H9 (cell line): ENCODE results near the gene ARMC12. TPM values are rescaled to one million over a fixed set of nuclear protein-coding genes. Genes with fewer than 3 reads are reported as not detected.

Experiments used
- DNase-seq: peaks from one replicate; pipeline ENCODE4 v3.0.0-alpha.2; 2017
- H2AFZ ChIP-seq: one replicate; pipeline ENCODE4 v1.6.1; 2013; ENCODE audit warnings: mild to moderate bottlenecking, low read length, control low read depth, moderate library complexity
- H2AK5ac ChIP-seq: 2 replicates; pipeline ENCODE4 v1.6.1; 2013; ENCODE audit warnings: low read length, control low read depth, mixed read lengths; ENCODE audit not compliant: insufficient read length
- H2BK120ac ChIP-seq: one replicate; pipeline ENCODE4 v1.6.1; 2013; ENCODE audit warnings: low read depth, mild to moderate bottlenecking, low read length, control low read depth, inconsistent platforms; ENCODE audit not compliant: poor library complexity, severe bottlenecking
- H2BK12ac ChIP-seq: 2 replicates; pipeline ENCODE4 v1.6.1; 2013; ENCODE audit warnings: low read length, control low read depth, mixed read lengths, low read depth; ENCODE audit not compliant: insufficient read length
- H2BK15ac ChIP-seq: 2 replicates; pipeline ENCODE4 v1.6.1; 2013; ENCODE audit warnings: low read depth, low read length, control low read depth
- H2BK20ac ChIP-seq: one replicate; pipeline ENCODE4 v1.6.1; 2013; ENCODE audit warnings: low read depth, mild to moderate bottlenecking, low read length, control low read depth, inconsistent platforms; ENCODE audit not compliant: poor library complexity, severe bottlenecking
- H2BK5ac ChIP-seq: 2 replicates; pipeline ENCODE4 v1.6.1; 2013; ENCODE audit warnings: low read length, control low read depth, mixed read lengths; ENCODE audit not compliant: insufficient read length
- H3K14ac ChIP-seq: 2 replicates; pipeline ENCODE4 v1.6.1; 2013; ENCODE audit warnings: low read length, control low read depth; ENCODE audit not compliant: insufficient read depth
- H3K18ac ChIP-seq: 2 replicates; pipeline ENCODE4 v1.6.1; 2013; ENCODE audit warnings: low read depth, mild to moderate bottlenecking, mixed read lengths, low read length, control low read depth; ENCODE audit not compliant: insufficient read length
- H3K23ac ChIP-seq: 2 replicates; pipeline ENCODE4 v1.6.1; 2013; ENCODE audit warnings: low read length, control low read depth, mixed read lengths, low read depth; ENCODE audit not compliant: insufficient read length
- H3K23me2 ChIP-seq: 2 replicates; pipeline ENCODE4 v1.6.1; 2013; ENCODE audit warnings: low read depth, mild to moderate bottlenecking, mixed read lengths, low read length, control low read depth; ENCODE audit not compliant: insufficient read length, poor library complexity, severe bottlenecking
- H3K27ac ChIP-seq: 2 replicates; pipeline ENCODE4 v1.5.1; 2013; ENCODE audit warnings: low read length, control low read depth, mixed read lengths, low read depth; ENCODE audit not compliant: insufficient read length
- H3K27me3 ChIP-seq: 2 replicates; pipeline ENCODE4 v1.6.1; 2013; ENCODE audit warnings: low read length, control low read depth, inconsistent platforms; ENCODE audit not compliant: insufficient read depth
- H3K4ac ChIP-seq: 2 replicates; pipeline ENCODE4 v1.6.1; 2013; ENCODE audit warnings: low read depth, mild to moderate bottlenecking, control low read depth, inconsistent platforms, low read length, moderate library complexity
- H3K4me1 ChIP-seq: 2 replicates; pipeline ENCODE4 v1.6.1; 2013; ENCODE audit warnings: low read length, control low read depth, inconsistent platforms; ENCODE audit not compliant: insufficient read depth
- H3K4me2 ChIP-seq: 2 replicates; pipeline ENCODE4 v1.6.1; 2013; ENCODE audit warnings: low read length, control low read depth, mixed read lengths; ENCODE audit not compliant: insufficient read length, insufficient read depth
- H3K56ac ChIP-seq: 2 replicates; pipeline ENCODE4 v1.6.1; 2013; ENCODE audit warnings: low read depth, mild to moderate bottlenecking, mixed read lengths, low read length, control low read depth; ENCODE audit not compliant: insufficient read length
- H3K79me1 ChIP-seq: 2 replicates; pipeline ENCODE4 v1.6.1; 2013; ENCODE audit warnings: low read depth, mild to moderate bottlenecking, moderate library complexity, low read length, control low read depth, inconsistent platforms; ENCODE audit not compliant: insufficient read depth, poor library complexity, severe bottlenecking
- H3K79me2 ChIP-seq: 2 replicates; pipeline ENCODE4 v1.6.1; 2013; ENCODE audit warnings: low read length, control low read depth, inconsistent platforms; ENCODE audit not compliant: insufficient read depth
- H3K9ac ChIP-seq: 2 replicates; pipeline ENCODE4 v1.6.1; 2013; ENCODE audit warnings: low read length, control low read depth, mixed read lengths; ENCODE audit not compliant: insufficient read length; ENCODE audit errors: extremely low read depth
- H3K9me3 ChIP-seq: one replicate; pipeline ENCODE4 v1.6.1; 2013; ENCODE audit warnings: low read depth, low read length, inconsistent platforms; ENCODE audit not compliant: control insufficient read depth
- H3T11ph ChIP-seq: one replicate; pipeline ENCODE4 v1.6.1; 2013; ENCODE audit warnings: mild to moderate bottlenecking, low read length, control low read depth, inconsistent platforms
- H4K20me1 ChIP-seq: one replicate; pipeline ENCODE4 v1.6.1; 2013; ENCODE audit not compliant: control insufficient read depth, insufficient read length, insufficient read depth
- H4K5ac ChIP-seq: 2 replicates; pipeline ENCODE4 v1.6.1; 2013; ENCODE audit warnings: low read depth, mild to moderate bottlenecking, mixed read lengths, low read length, control low read depth; ENCODE audit not compliant: insufficient read length
- H4K8ac ChIP-seq: replicated peaks from 2 replicates; pipeline ENCODE4 v1.6.1; 2013; ENCODE audit warnings: low read length, control low read depth, mixed read lengths, low read depth; ENCODE audit not compliant: insufficient read length
- H4K91ac ChIP-seq: 2 replicates; pipeline ENCODE4 v1.6.1; 2013; ENCODE audit warnings: low read depth, mild to moderate bottlenecking, moderate library complexity, mixed read lengths, low read length, control low read depth; ENCODE audit not compliant: insufficient read length
- H3K27ac Mint-ChIP-seq, 3 experiments: 2 replicates in 2 of 3; 3 replicates in 1 of 3; pipeline ENCODE4 v1.8.0; 2020 to 2021; ENCODE audit warnings: mixed read lengths in 3 of 3, mild to moderate bottlenecking in 1 of 3, moderate library complexity in 1 of 3
- H3K27me3 Mint-ChIP-seq: 2 replicates; pipeline ENCODE4 v1.8.0; 2021; ENCODE audit warnings: low read depth, mild to moderate bottlenecking, moderate library complexity, mixed read lengths
- H3K36me3 Mint-ChIP-seq, 3 experiments: 2 replicates in 2 of 3; 3 replicates in 1 of 3; pipeline ENCODE4 v1.8.0; 2020 to 2021; ENCODE audit warnings: low read depth in 3 of 3, mixed read lengths in 3 of 3; ENCODE audit not compliant: insufficient read depth in 1 of 3
- H3K4me1 Mint-ChIP-seq, 2 experiments: 2 replicates each; pipeline ENCODE4 v1.8.0; 2020; ENCODE audit warnings: mixed read lengths in 2 of 2
- H3K4me3 Mint-ChIP-seq, 2 experiments: 2 replicates in 1 of 2; 3 replicates in 1 of 2; pipeline ENCODE4 v1.8.0; 2020 to 2021; ENCODE audit warnings: mild to moderate bottlenecking in 2 of 2, mixed read lengths in 2 of 2, moderate library complexity in 1 of 2
- H3K9me3 Mint-ChIP-seq, 2 experiments: 2 replicates in 1 of 2; 3 replicates in 1 of 2; pipeline ENCODE4 v1.8.0; 2020; ENCODE audit warnings: mild to moderate bottlenecking in 2 of 2, mixed read lengths in 2 of 2, moderate library complexity in 1 of 2
- WGBS: extraction: QIAGEN DNeasy Blood & Tissue Kit; methylation state at CpG from one replicate; pipeline ENCODE4 v1.1.7; 2013; ENCODE audit warnings: missing lambda C conversion rate, low lambda C conversion rate, mixed read lengths; ENCODE audit not compliant: insufficient read length; ENCODE audit errors: extremely low coverage; 5-methylcytosine and 5-hydroxymethylcytosine counted together
- total RNA-seq: library from RNA; stranded (reverse); gene quantifications from 2 replicates; pipeline ENCODE4 v1.2.1, GENCODE V29; 2021
- TF ChIP-seq, protein P1 (sequence below): fragments of 200-600 bp; sonication (generic); conservative IDR thresholded peaks from 3 replicates; pipeline ENCODE4 v1.8.0; 2021; ENCODE audit warnings: antibody characterized with exemption, mild to moderate bottlenecking

ARMC12 gene
- total RNA-seq, 1 experiment from 2014 or later: 1.7 TPM

GRCh38 chr6:35698858-35699257 lies 38.0 kb upstream of the ARMC12 start:
- Histone ChIP-seq H3K27ac (no peak overlapping the region), H3K27me3 (no peaks in the 10 kb centered on the region), H3K79me1 (no peaks in the 10 kb centered on the region), H4K8ac (no peak overlapping the region), H3K9ac (no peak overlapping the region), H3K23me2 (no peaks in the 10 kb centered on the region), H3K79me2 (no peaks in the 10 kb centered on the region), H3K14ac (no peak overlapping the region), H4K20me1 (no peaks in the 10 kb centered on the region), H3T11ph (no peak overlapping the region), H4K5ac (no peak overlapping the region), H3K4ac (no peak overlapping the region), H2BK120ac (no peak overlapping the region), H3K4me2 (no peak overlapping the region), H2BK20ac (no peak overlapping the region), H3K18ac (no peak overlapping the region), H2BK12ac (no peak overlapping the region), H2BK15ac (no peak overlapping the region), H2AFZ (no peak overlapping the region), H3K4me1 (no peaks in the 10 kb centered on the region), H4K91ac (no peak overlapping the region), H3K23ac (no peak overlapping the region), H2AK5ac (no peak overlapping the region), H2BK5ac (no peak overlapping the region), H3K9me3 (no peaks in the 10 kb centered on the region), H3K56ac (no peak overlapping the region)
- no peaks in the 10 kb centered on the region for H3K27me3 Mint-ChIP-seq
- TF ChIP-seq, protein P1, sequence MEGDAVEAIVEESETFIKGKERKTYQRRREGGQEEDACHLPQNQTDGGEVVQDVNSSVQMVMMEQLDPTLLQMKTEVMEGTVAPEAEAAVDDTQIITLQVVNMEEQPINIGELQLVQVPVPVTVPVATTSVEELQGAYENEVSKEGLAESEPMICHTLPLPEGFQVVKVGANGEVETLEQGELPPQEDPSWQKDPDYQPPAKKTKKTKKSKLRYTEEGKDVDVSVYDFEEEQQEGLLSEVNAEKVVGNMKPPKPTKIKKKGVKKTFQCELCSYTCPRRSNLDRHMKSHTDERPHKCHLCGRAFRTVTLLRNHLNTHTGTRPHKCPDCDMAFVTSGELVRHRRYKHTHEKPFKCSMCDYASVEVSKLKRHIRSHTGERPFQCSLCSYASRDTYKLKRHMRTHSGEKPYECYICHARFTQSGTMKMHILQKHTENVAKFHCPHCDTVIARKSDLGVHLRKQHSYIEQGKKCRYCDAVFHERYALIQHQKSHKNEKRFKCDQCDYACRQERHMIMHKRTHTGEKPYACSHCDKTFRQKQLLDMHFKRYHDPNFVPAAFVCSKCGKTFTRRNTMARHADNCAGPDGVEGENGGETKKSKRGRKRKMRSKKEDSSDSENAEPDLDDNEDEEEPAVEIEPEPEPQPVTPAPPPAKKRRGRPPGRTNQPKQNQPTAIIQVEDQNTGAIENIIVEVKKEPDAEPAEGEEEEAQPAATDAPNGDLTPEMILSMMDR: no peak
- H3K4me3 Mint-ChIP-seq: no peak overlapping the region
- peaks cover 2 to 3% (median 2%) of the 10 kb centered on the region in 3 experiments; a peak in 2 of 7 replicates for H3K36me3 Mint-ChIP-seq
- H3K27ac Mint-ChIP-seq: no peak overlapping the region
- WGBS: no CpG with 5 or more reads among the region's 3 CpGs
- H3K4me1 Mint-ChIP-seq: no peaks in the 10 kb centered on the region
- H3K9me3 Mint-ChIP-seq: peaks cover 4 to 5% of the 10 kb centered on the region in 2 experiments; a peak in 4 of 5 replicates
- no peak for DNase-seq
